ENCODE measurements around the gene PLXNB3. TPM values are rescaled to one million over a fixed set of nuclear protein-coding genes. Genes with fewer than 3 reads are reported as not detected.

Gene PLXNB3
- total RNA-seq, 1 donor from 2014 or later = 1.0 TPM

GRCh38 chrX:153821066-153821465 is 57.0 kb downstream of the PLXNB3 start:
- Histone ChIP-seq H3K9me3 (ENCODE audit: control insufficient read depth in 3 of 3, low read length in 3 of 3) (no peaks in the 10 kb centered on the region), H3K9ac (ENCODE audit: low read depth in 1 of 3, low read length in 3 of 3) (no peak overlapping the region), H3K4me3 (ENCODE audit: low read length in 3 of 3) (no peak overlapping the region), H3K4me1 (ENCODE audit: control insufficient read depth in 3 of 3, insufficient read depth in 3 of 3, low read length in 3 of 3) (peaks cover 2 to 7% (median 5%) of the 10 kb centered on the region in 3 donors), H3K27me3 (ENCODE audit: control insufficient read depth in 3 of 3, insufficient read depth in 3 of 3, low read length in 3 of 3) (peaks cover 0 to 15% (median 4%) of the 10 kb centered on the region in 3 donors), H3K36me3 (ENCODE audit: control insufficient read depth in 3 of 3, insufficient read depth in 3 of 3, low read length in 3 of 3) (no peaks in the 10 kb centered on the region), H3K27ac (ENCODE audit: low read depth, low read length) (no peak overlapping the region)

GRCh38 chrX:153824348-153824747 is 60.3 kb downstream of the PLXNB3 start:
- H3K36me3 ChIP-seq (ENCODE audit: control insufficient read depth in 3 of 3, insufficient read depth in 3 of 3, low read length in 3 of 3) = no peaks in the 10 kb centered on the region
- peaks cover 3 to 5% (median 3%) of the 10 kb centered on the region in 3 donors for H3K4me1 ChIP-seq (ENCODE audit: control insufficient read depth in 3 of 3, insufficient read depth in 3 of 3, low read length in 3 of 3)
- H3K27ac ChIP-seq (ENCODE audit: low read depth, low read length) = no peak overlapping the region
- H3K9me3 ChIP-seq (ENCODE audit: control insufficient read depth in 3 of 3, low read length in 3 of 3) = no peaks in the 10 kb centered on the region
- peaks cover 0 to 19% (median 6%) of the 10 kb centered on the region in 3 donors for H3K27me3 ChIP-seq (ENCODE audit: control insufficient read depth in 3 of 3, insufficient read depth in 3 of 3, low read length in 3 of 3)
- no peak overlapping the region for H3K4me3 ChIP-seq (ENCODE audit: low read length in 3 of 3)
- H3K9ac ChIP-seq (ENCODE audit: low read depth in 1 of 3, low read length in 3 of 3) = no peak overlapping the region

- H3K4me3 ChIP-seq (ENCODE audit: low read length in 3 of 3) = no peak overlapping the region
- no peaks in the 10 kb centered on the region for H3K9me3 ChIP-seq (ENCODE audit: control insufficient read depth in 3 of 3, low read length in 3 of 3)
- no peaks in the 10 kb centered on the region for H3K36me3 ChIP-seq (ENCODE audit: control insufficient read depth in 3 of 3, insufficient read depth in 3 of 3, low read length in 3 of 3)
- no peak overlapping the region for H3K27ac ChIP-seq (ENCODE audit: low read depth, low read length)
- peaks cover 0 to 18% (median 6%) of the 10 kb centered on the region in 3 donors for H3K27me3 ChIP-seq (ENCODE audit: control insufficient read depth in 3 of 3, insufficient read depth in 3 of 3, low read length in 3 of 3)
- no peak overlapping the region for H3K9ac ChIP-seq (ENCODE audit: low read depth in 1 of 3, low read length in 3 of 3)
- H3K4me1 ChIP-seq (ENCODE audit: control insufficient read depth in 3 of 3, insufficient read depth in 3 of 3, low read length in 3 of 3) = peaks cover 0 to 3% (median 0%) of the 10 kb centered on the region in 3 donors
These were observed 61.0 kb downstream of the PLXNB3 start for GRCh38 chrX:153825042-153825441.

Other genes with a start within 250 kb of the PLXNB3 start
- gene ATP2B3, start 246.6 kb upstream of the PLXNB3 start, total RNA-seq = 0.52 TPM
- gene CCNQ, start 165.1 kb upstream of the PLXNB3 start, total RNA-seq = 13.0 TPM
- not detected for gene DUSP9, start 117.0 kb upstream of the PLXNB3 start, total RNA-seq
- gene PNCK, start 90.4 kb upstream of the PLXNB3 start, total RNA-seq = not detected
- gene SLC6A8, start 76.3 kb upstream of the PLXNB3 start, total RNA-seq = 13.0 TPM
- gene BCAP31, start 39.9 kb upstream of the PLXNB3 start, total RNA-seq = 83.0 TPM
- gene ABCD1, start 39.4 kb upstream of the PLXNB3 start, total RNA-seq = 10.4 TPM
- gene SRPK3, start 16.8 kb downstream of the PLXNB3 start, total RNA-seq = 85.1 TPM
- 25.1 TPM for gene IDH3G, start 30.1 kb downstream of the PLXNB3 start, total RNA-seq
- gene SSR4, start 30.4 kb downstream of the PLXNB3 start, total RNA-seq = 85.6 TPM
- 2.6 TPM for gene PDZD4, start 66.3 kb downstream of the PLXNB3 start, total RNA-seq
- 1.6 TPM for gene L1CAM, start 121.9 kb downstream of the PLXNB3 start, total RNA-seq
- gene AVPR2, start 140.4 kb downstream of the PLXNB3 start, total RNA-seq = 1.0 TPM
- 25.1 TPM for gene ARHGAP4, start 162.0 kb downstream of the PLXNB3 start, total RNA-seq
- gene NAA10, start 170.8 kb downstream of the PLXNB3 start, total RNA-seq = 13.6 TPM
- 5.7 TPM for gene RENBP, start 180.4 kb downstream of the PLXNB3 start, total RNA-seq
- 9.4 TPM for gene HCFC1, start 207.6 kb downstream of the PLXNB3 start, total RNA-seq
- gene TMEM187, start 208.5 kb downstream of the PLXNB3 start, total RNA-seq = 2.1 TPM